GM19395 (cell line): Measurements from ENCODE around the gene GTPBP8.

Experiments
- ATAC-seq: cut with Tn5 transposase; IDR thresholded peaks from one replicate; pipeline ENCODE4 v1.9.1; 2021; ENCODE audit warnings: mild to moderate bottlenecking, moderate library complexity; ENCODE audit not compliant: unreplicated experiment

GTPBP8 gene

DNA sequence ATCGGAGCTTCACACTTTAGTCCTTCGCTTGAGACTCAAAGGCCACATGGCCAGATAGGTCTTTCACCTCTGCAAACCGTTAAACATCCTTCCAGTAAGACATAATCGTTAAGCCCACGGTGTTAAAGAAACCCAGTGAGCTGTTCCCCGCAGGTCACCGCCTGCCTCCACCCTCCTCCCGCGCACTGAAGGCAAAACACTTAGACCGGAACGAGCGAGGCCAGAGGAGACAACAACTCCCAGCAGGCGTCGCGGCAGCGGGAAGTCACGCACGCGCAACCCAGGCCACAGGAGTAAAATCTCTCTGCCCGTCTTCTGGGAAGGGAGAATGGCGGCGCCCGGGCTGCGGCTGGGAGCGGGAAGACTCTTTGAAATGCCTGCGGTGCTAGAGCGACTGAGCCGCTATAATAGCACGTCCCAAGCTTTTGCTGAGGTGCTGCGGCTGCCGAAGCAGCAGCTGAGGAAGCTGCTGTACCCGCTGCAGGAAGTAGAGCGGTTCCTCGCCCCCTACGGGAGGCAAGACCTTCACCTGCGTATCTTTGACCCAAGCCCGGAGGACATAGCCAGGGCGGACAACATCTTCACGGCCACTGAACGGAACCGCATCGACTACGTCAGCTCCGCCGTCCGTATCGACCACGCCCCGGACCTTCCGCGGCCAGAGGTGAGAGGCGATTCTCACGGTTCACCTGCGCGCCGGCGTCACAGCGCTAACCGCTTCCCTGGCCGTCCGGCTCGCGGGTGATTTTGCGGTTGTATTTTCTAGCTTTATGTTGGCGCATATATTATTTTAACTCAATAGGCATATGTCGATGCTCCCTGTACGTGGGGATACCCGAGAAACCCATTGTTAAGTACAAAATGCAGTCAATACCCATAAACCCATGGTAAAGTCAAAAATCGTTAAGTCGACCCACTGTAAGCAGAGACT, at the start of gene GTPBP8:
Gene GTPBP8, plus strand, starts transcription at position 313 of the 931 bp plus-strand sequence. Its CDS starts 16 bp downstream, at position 329.
- peak; percentile 97 for ATAC-seq

DNA sequence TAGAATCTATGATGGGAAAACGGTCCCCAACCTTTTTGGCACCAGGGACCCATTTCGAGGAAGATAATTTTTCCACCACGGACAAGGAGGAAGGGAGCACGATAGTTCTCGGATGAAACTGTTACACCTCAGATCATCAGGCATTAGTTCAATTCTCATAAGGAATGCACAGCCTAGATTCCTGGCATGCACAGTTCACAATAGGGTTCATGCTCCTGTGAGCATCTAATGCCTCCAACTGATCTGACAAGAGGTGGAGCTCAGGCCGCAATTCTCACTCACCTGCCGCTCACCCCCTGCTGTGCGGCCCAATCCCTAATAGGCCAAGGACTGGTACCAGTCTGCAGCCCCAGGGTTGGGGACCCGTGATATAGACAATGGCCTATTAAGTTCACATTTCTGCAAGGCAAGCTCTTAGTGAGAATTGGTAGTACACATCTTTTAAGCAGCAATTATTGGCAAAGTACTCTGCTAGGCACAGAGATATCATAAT, 42.4 kb upstream of the GTPBP8 start:
- no peak for ATAC-seq

DNA sequence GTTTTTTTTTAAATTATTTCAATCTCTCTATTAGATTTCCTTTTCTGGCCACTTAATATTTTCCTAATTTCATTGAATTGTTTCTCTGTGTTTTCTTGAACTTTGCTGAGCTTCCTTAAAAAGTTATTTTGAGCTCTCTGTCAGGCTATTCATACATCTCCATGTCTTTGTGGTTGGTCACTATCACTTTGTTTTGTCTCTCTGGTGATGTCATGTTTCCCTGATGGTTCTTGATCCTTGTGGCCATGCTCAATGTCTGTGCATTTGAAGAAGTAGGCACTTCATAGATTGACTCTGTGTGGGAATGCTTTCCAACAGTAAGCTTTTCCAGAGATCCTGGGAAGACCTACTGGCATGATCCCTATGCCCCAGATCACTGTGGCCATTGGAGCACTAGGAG, 34.4 kb upstream of the GTPBP8 start:
- ATAC-seq = no peak

DNA sequence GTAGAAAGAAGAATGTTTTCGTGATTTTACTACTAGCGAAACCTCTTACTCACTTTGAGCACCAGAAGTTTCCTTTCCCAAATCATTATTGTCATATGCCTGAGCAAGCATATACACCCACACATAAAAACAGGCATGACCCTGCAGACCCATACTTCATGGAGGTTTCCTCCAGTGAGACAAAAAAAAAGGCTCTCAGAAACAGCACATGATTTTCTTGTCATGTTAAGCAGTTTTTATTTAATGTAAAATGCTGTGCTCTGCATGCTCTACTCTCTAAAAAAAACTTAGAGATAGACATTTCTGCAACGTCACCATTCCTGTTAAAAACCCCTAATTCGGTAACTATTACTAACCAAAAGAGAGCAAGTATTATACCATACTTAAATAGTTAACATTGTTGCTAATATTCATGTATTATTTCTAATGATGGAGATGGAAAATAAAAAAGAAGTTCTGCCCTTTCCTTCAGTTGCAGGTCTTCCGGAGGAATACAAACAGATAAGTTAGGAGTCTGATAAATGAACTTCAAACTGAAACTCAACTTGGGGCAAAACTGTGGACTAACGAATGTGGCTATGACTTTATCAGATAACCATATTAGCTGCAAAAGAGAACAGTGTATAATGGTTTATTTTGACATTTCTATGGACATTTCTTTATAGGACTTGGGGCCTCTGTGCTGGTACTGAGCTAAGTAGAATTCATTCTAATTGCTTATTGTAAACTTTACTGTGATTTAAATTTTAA, 31.8 kb upstream of the GTPBP8 start:
- peak; percentile 80 for ATAC-seq

GRCh38 chr3:112963683-112964082, 27.1 kb upstream of the GTPBP8 start:
- no peak for ATAC-seq

GRCh38 chr3:112965656-112966055, 25.1 kb upstream of the GTPBP8 start:
- no peak for ATAC-seq

DNA sequence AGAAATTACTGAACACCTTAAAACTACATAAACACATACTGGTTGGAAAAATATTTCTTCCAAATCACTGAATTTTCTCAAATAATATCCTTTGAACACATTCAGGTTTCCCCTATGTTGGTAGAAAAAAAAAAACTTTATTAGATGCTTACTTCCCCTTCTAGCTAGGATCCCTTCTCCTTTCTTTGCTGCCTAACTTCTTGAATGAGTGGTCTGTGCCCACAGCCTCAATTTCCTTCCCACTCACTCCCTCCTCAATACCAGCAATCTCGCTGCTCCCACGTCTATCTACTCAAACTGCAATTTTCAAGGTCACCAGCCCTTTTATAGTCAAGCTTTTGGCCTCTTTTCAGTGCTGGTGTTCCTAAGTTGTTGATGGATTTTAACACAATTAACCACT, 24.2 kb upstream of the GTPBP8 start:
- no peak for ATAC-seq

GRCh38 chr3:112967425-112967824, 23.4 kb upstream of the GTPBP8 start:
- ATAC-seq = no peak

DNA sequence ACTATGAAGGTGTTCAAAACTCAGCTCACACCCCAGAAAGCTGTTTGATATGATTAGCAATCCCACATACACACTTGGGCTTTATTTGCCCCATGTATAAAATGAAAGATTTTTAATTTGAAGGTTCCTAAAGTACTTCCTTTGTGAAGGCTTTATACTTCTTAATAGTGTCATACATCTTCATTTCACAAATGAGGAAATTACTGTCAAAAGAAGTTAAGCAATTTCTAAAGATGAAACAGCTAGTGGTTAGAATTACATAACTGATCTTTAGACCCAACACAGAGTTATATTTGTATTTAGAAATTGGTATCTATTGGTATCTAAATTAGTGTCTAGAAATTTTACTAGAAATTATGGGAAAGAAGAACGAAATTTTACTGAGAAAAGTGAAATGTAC, 23.0 kb upstream of the GTPBP8 start:
- no peak for ATAC-seq

DNA sequence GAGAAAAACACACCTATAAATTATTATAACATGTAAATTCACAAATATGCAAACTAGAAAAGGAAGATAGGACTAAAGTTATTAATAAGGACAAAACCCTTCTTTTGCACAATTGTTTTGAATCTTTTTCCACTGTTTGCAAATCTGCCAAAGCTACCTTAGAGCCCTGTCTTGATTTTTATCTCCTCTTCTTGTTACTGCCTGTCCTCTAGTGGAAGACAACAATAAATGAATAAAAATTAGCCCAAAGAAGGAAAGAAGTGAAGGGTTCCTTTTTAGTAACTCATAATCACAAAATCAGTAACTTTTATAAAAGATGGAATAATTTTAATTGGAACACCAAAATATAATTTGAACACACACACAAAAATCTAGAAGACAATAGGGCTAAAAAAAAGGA, 18.6 kb upstream of the GTPBP8 start:
- ATAC-seq = no peak

DNA sequence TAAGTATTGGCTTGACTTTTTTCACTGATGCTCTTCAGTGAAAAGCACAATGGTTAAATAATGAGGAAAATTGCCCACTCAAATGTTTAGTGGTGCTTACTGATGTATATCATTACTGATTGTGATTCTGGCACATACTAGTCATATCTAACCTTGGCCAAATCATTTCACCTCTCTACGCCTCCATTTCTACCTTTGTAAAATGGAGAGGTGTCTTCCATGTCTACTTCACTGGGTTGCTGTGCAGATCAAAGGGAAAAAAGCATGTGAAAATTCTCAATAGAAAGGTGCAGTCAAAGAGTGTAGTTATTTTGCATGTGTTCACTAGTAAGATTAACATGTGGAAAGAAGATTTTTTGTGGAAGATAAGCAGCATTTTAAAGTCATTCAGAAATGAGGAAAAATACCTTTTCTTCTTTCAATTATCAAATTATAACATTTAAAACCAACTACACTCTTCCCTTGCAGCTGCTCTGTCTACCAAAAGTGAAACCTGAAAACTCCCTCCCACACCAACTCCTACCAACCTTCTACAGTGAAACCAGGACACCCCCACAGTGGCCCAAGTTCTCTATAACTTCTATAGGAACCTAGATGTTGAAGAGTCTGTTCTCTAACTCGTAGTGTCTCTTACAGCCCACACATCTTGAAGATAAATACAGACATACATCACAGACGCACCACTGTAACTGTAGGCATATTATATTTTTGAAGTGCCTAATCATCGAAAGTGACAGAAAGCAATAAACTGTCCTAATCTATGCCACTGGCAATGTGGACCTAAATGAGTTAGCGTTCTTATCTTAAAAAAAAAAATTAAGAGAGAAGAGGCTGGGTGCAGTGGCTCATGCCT, 17.2 kb upstream of the GTPBP8 start:
- ATAC-seq = peak; percentile 93

DNA sequence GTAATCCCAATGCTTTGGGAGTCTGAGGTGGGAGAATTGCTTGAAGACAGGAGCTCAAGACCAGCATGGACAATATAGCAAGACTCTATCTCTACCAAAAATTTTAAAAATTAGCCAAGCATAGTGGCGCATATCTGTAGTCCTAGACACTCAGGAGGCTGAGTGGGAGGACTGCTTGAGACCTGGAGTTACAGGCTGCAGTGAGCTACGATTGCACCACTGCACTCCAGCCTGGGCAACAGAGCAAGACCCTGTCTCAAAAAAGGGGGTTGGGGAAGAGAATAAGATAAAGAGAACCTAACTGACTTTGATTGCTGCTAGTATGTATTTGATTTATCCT, 16.6 kb upstream of the GTPBP8 start:
- peak; percentile 39 for ATAC-seq

DNA sequence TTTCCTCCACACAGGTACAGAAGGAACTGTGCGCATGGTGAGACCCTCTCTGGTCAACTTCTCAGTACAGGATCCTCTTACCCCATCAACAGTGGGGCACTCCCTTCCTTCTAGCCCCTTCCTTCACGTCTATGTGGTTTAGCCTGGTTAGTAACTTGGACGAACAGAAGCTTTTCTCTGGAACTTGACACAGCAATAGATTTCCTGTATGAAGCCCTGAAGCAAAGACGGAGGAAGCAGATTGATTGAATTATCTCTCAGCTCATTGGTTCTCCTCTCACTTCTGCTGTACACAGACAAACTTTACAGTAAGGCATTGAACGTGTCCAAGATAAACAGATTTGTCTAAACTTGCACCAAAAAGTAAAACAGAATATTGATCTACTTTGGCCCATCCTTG, 15.9 kb upstream of the GTPBP8 start, which contains the start of gene CD200R1:
Gene CD200R1, minus strand, starts transcription at position 210 of the 400 bp plus-strand sequence. CDS start 246 bp downstream, outside the sequence.
- ATAC-seq = no peak

GRCh38 chr3:112976001-112976400, 14.8 kb upstream of the GTPBP8 start:
- no peak for ATAC-seq

GRCh38 chr3:112976953-112977352, 13.8 kb upstream of the GTPBP8 start:
- ATAC-seq = no peak

GRCh38 chr3:112979244-112979832, 11.4 kb upstream of the GTPBP8 start:
- ATAC-seq = no peak

DNA sequence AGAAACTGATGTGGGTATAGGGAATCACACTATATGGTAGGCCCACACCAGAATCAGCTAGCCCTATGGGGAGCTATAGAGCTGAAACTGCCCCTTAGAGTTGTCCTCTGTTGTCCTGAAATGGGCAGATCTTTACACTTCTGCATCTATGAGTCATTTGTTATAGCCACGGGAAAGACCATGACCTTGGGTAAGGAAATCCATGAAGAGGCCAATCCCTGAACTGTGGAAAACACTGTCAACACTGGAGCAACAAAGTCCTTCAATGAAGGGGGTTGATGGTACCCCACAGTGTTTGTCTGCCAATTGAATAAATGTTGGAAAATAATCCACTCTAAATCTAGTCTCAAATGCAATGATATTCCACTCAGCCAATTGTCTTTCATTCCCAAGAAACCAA, 10.7 kb upstream of the GTPBP8 start:
- ATAC-seq = no peak

DNA sequence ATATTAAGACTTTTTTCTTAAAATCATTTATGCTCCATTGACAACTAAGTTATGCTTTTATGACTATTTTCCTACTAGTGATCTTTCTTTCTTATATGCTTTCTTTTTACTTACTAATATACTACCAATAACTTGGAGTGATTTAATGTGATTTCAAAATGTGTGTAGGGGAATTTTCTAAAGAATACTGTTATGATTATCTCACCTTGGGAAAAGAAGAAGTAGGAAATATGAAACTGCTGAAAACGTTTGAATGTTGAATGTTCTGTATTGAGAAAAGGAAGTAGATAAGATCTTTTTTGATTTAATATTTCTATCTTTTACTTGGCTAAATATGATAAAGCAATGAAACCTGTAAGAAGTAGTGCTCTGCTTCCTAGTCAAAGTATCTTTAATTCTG, 8.1 kb upstream of the GTPBP8 start:
- ATAC-seq = no peak

DNA sequence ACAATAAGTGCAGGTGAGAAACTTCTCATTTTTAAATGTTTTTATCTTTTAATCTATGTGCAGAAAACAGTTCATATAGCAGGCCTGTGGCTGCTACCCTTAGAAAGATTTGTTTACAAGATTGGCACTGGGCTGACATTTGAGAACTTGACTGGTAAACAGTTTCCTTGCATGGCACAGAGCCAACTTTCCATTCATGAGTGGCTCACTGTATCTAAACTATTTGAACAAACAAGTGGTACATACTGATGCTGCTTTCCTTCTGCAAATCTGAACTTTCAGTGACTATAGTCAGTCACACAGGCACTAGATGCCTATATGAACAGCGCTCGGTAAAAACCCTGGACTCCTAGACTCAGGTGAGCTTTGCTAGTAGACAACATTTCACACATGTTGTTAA, 6.3 kb upstream of the GTPBP8 start:
- no peak for ATAC-seq

DNA sequence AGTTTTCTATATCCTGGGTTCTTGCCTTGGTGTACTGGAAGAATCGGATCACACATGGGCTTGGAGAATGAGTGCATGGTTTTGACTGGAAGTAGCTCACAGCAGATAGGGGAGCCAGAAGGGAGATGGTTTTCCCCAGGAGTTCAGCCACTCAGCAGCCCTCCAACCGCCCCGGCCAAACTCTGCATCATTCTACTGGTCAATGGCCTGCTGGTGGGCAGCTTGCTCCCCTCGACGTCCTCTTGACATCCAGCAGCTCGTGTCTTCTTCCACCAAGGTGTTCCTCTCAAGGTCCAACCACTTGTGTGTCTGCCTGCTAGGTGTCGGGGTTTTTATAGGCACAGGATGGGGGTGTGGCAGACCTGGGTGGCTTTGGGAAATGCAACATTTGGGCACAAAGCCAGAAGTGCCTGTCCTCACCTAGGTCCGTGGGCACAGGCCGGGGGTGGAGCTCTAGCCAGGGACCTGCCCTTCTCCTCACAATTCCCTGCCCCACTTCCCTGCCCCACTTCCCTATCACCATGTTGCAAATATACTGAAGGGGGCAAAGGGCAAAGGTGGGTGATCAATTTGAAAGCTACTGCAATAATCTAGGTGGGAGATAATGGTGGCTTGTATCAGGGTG, 3.0 kb upstream of the GTPBP8 start:
- no peak for ATAC-seq
